B cell (primary cell): ENCODE results near the gene NFATC1. TPM values are rescaled to one million over a fixed set of nuclear protein-coding genes. Genes with fewer than 3 reads are reported as not detected.

Experiments
- ATAC-seq: fragments of 200-7000 bp; cut with Tn5 transposase; one replicate; pipeline ENCODE4 v1.10.0; 2021; ENCODE audit warnings: low read depth, mild to moderate bottlenecking, moderate number of reproducible peaks, moderate library complexity
- CTCF ChIA-PET: fragments of 350-600 bp; sonication (Branson Sonifier 250); formaldehyde crosslinking; loops from one replicate; lab custom pipeline; 2021; ENCODE audit warnings: antibody characterized with exemption, inconsistent platforms; lab: Charles Lee
- POLR2A ChIA-PET: fragments of 350-600 bp; sonication (Branson Sonifier 250); formaldehyde crosslinking; loops from one replicate; lab custom pipeline; 2021; ENCODE audit warnings: antibody characterized with exemption; lab: Charles Lee
- DNase-seq: peaks from one replicate; pipeline ENCODE4 v3.0.0; 2013
- H2AFZ ChIP-seq: 2 replicates; pipeline ENCODE4 v1.6.1; 2012; ENCODE audit warnings: mild to moderate bottlenecking, low read depth, low read length; ENCODE audit not compliant: insufficient read depth, poor library complexity, severe bottlenecking
- H3K27ac ChIP-seq, 2 donors: 1 replicate in 1 of 2; 2 replicates in 1 of 2; pipeline ENCODE4 v1.5.1; 2012 to 2013; ENCODE audit warnings: low read length in 2 of 2, mild to moderate bottlenecking in 2 of 2, moderate library complexity in 1 of 2
- H3K27me3 ChIP-seq, 4 experiments: fragments of 200-600 bp in 1 of 4; sonication (generic) in 1 of 4; replicated peaks in 1 of 4; 1 replicate in 2 of 4; 2 replicates in 2 of 4; pipeline versions ENCODE4 v1.6.1 to v1.7.0; 2013 to 2016; ENCODE audit warnings: low read length in 3 of 4, mild to moderate bottlenecking in 2 of 4, mixed read lengths in 1 of 4, moderate library complexity in 1 of 4; ENCODE audit not compliant: insufficient read depth in 4 of 4, control insufficient read depth in 3 of 4; ENCODE audit errors: control extremely low read depth in 1 of 4
- H3K36me3 ChIP-seq, 2 experiments: replicated peaks in 1 of 2; 1 replicate in 1 of 2; 2 replicates in 1 of 2; pipeline versions ENCODE4 v1.6.1 to v1.7.1; 2013; ENCODE audit warnings: low read length in 1 of 2; ENCODE audit not compliant: insufficient read depth in 2 of 2, control insufficient read depth in 1 of 2; ENCODE audit errors: control extremely low read depth in 1 of 2, extremely low read depth in 1 of 2
- H3K4me1 ChIP-seq, 2 donors: fragments of 200-600 bp in 1 of 2; sonication (generic) in 1 of 2; 1 replicate in 1 of 2; 2 replicates in 1 of 2; pipeline versions ENCODE4 v1.5.1 to v1.6.1; 2013 to 2017; ENCODE audit warnings: low read length in 2 of 2; ENCODE audit not compliant: control insufficient read depth in 2 of 2, insufficient read depth in 2 of 2
- H3K4me2 ChIP-seq: replicated peaks from 2 replicates; pipeline ENCODE3; 2012; ENCODE audit warnings: mild to moderate bottlenecking, low read depth, low read length; ENCODE audit not compliant: poor library complexity, severe bottlenecking
- H3K4me3 ChIP-seq, 5 experiments: fragments of 200-600 bp in 1 of 5; sonication (generic) in 1 of 5; 1 replicate in 3 of 5; 2 replicates in 2 of 5; pipeline versions ENCODE4 v1.5.1 to v1.7.0; 2011 to 2016; ENCODE audit warnings: low read length in 4 of 5, mild to moderate bottlenecking in 4 of 5, low read depth in 2 of 5, control low read depth in 1 of 5, moderate library complexity in 1 of 5; ENCODE audit not compliant: insufficient read depth in 1 of 5; ENCODE audit errors: control extremely low read depth in 1 of 5, extremely low read depth in 1 of 5
- H3K79me2 ChIP-seq: fragments of 200-600 bp; sonication (generic); one replicate; pipeline ENCODE4 v1.6.0; 2016; ENCODE audit warnings: low read length; ENCODE audit not compliant: control insufficient read depth, insufficient read depth
- H3K9ac ChIP-seq: fragments of 200-600 bp; sonication (generic); 2 replicates; pipeline ENCODE4 v1.6.1; 2017; ENCODE audit warnings: mild to moderate bottlenecking, low read length, moderate library complexity
- H3K9me3 ChIP-seq, 3 donors: one replicate each; pipeline versions ENCODE4 v1.6.1 to v1.7.1; 2013; ENCODE audit warnings: low read length in 2 of 3; ENCODE audit not compliant: control insufficient read depth in 2 of 3, insufficient read depth in 1 of 3; ENCODE audit errors: control extremely low read depth in 1 of 3
- H4K20me1 ChIP-seq: 2 replicates; pipeline ENCODE4 v1.6.0; 2012; ENCODE audit warnings: mild to moderate bottlenecking, low read length; ENCODE audit not compliant: insufficient read depth, control insufficient read depth, poor library complexity, severe bottlenecking
- H3K27ac Mint-ChIP-seq: one replicate; pipeline ENCODE4 v1.8.0; 2021; ENCODE audit warnings: mixed read lengths
- H3K27me3 Mint-ChIP-seq: one replicate; pipeline ENCODE4 v1.8.0; 2021; ENCODE audit warnings: mixed read lengths
- H3K4me1 Mint-ChIP-seq: one replicate; pipeline ENCODE4 v1.8.0; 2021; ENCODE audit warnings: mixed read lengths
- H3K4me3 Mint-ChIP-seq: one replicate; pipeline ENCODE4 v1.8.0; 2021; ENCODE audit warnings: mixed read lengths
- H3K9me3 Mint-ChIP-seq: one replicate; pipeline ENCODE4 v1.8.0; 2022; ENCODE audit warnings: mixed read lengths; ENCODE audit not compliant: insufficient read depth
- CTCF ChIP-seq: fragments of 200-600 bp; IDR thresholded peaks from one replicate; pipeline ENCODE4 v1.8.0; 2022; ENCODE audit warnings: antibody characterized with exemption, mild to moderate bottlenecking
- EZH2 ChIP-seq: IDR thresholded peaks from 2 replicates; pipeline ENCODE4 v1.6.1; 2012; ENCODE audit warnings: borderline replicate concordance, low read depth, mild to moderate bottlenecking, moderate library complexity, low read length; ENCODE audit not compliant: insufficient read depth, poor library complexity, severe bottlenecking
- WGBS: methylation state at CpG from one replicate; pipeline ENCODE4 v1.1.5; 2013; ENCODE audit warnings: missing lambda C conversion rate; ENCODE audit not compliant: insufficient coverage; 5-methylcytosine and 5-hydroxymethylcytosine counted together
- intact Hi-C: fragments of 100-400 bp; cut with micrococcal nuclease; formaldehyde crosslinking; loops from one replicate; pipeline ENCODE4 v1.10.0; 2022
- polyA plus RNA-seq: library from polyadenylated mRNA; depleted of rRNA; stranded (reverse); fragments of >200 nt; gene quantifications from 2 replicates; pipeline ENCODE4 v1.2.3, GENCODE V29; 2012
- total RNA-seq, 2 donors: library from RNA; stranded (reverse); fragments of 120-200 nt in 1 of 2; gene quantifications; 1 replicate in 1 of 2; 2 replicates in 1 of 2; pipeline versions ENCODE4 v1.2.3 to v1.2.4, GENCODE V29; 2013 to 2022

NFATC1 gene
- total and polyA plus RNA-seq, 2 donors (not counting 1 experiment from before 2014, with no cell fraction given) = 32.2 to 108 TPM

GRCh38 chr18:79470547-79470946 is 74.8 kb downstream of the NFATC1 start:
- Histone ChIP-seq H4K20me1 (peaks cover 6% of the 10 kb centered on the region), H3K79me2 (peaks cover 51% of the 10 kb centered on the region), H3K4me2 (no peak overlapping the region), H2AFZ (no peak overlapping the region), H3K27ac (no peak overlapping the region), H3K4me3 (no peak overlapping the region), H3K27me3 (no peaks in the 10 kb centered on the region), H3K9me3 (peaks cover 0 to 25% (median 0%) of the 10 kb centered on the region in 3 donors), H3K36me3 (peaks cover 1 to 54% of the 10 kb centered on the region in 2 experiments), H3K9ac (no peak overlapping the region), H3K4me1 (peaks cover 30% of the 10 kb centered on the region in 2 donors)
- no peak for DNase-seq
- no peak for ATAC-seq
- Mint-ChIP-seq H3K4me3 (no peak overlapping the region), H3K4me1 (peaks cover 28% of the 10 kb centered on the region), H3K27me3 (no peaks in the 10 kb centered on the region), H3K27ac (peak overlapping the region; percentile 20), H3K9me3 (no peaks in the 10 kb centered on the region)
- CTCF ChIA-PET = no interaction called here
- TF ChIP-seq CTCF (no peak), EZH2 (no peak)
- POLR2A ChIA-PET = no interaction called here
- intact Hi-C loops = no loop called here
- 85% methylated on average over 21 of the region's 21 CpGs for WGBS

GRCh38 chr18:79471046-79471445 is 75.3 kb downstream of the NFATC1 start:
- Mint-ChIP-seq H3K27me3 (no peaks in the 10 kb centered on the region), H3K4me3 (no peak overlapping the region), H3K4me1 (peaks cover 23% of the 10 kb centered on the region), H3K27ac (peak overlapping the region; percentile 37), H3K9me3 (no peaks in the 10 kb centered on the region)
- Histone ChIP-seq H3K9me3 (peaks cover 0 to 30% (median 0%) of the 10 kb centered on the region in 3 donors), H3K4me3 (no peak overlapping the region), H4K20me1 (peaks cover 11% of the 10 kb centered on the region), H3K27me3 (no peaks in the 10 kb centered on the region), H3K79me2 (peaks cover 50% of the 10 kb centered on the region), H2AFZ (no peak overlapping the region), H3K27ac (no peak overlapping the region), H3K9ac (no peak overlapping the region), H3K4me1 (peaks cover 25 to 26% of the 10 kb centered on the region in 2 donors), H3K4me2 (no peak overlapping the region), H3K36me3 (peaks cover 1 to 56% of the 10 kb centered on the region in 2 experiments)
- DNase-seq (no peak), ATAC-seq (no peak)
- ChIA-PET CTCF (interaction anchor here (0.7 kb wide), 1 partner anchor 52 kb away, joined by 3 read pairs; no protein-coding TSS in a partner anchor), POLR2A (no interaction called here)
- no peak for TF ChIP-seq EZH2
- no peak for TF ChIP-seq CTCF
- intact Hi-C loops = no loop called here
- 91% methylated on average over 16 of the region's 16 CpGs for WGBS
